K562 (cell line): ENCODE measurements around the gene CSNK2A1.

ENCODE experiments used
- CTCF ChIP-seq, 3 experiments: IDR thresholded peaks in 2 of 3; conservative IDR thresholded peaks in 1 of 3; 2 replicates each; pipeline ENCODE4 v1.5.1; 2011 to 2012; ENCODE audit warnings: low read length in 3 of 3, mild to moderate bottlenecking in 3 of 3, control low read depth in 2 of 3, improper control_type of control experiment in 1 of 3, inconsistent platforms in 1 of 3, low read depth in 1 of 3, mixed read lengths in 1 of 3, moderate library complexity in 1 of 3; ENCODE audit not compliant: insufficient read depth in 2 of 3
- TCF7 ChIP-seq: sonication (generic); IDR thresholded peaks from 2 replicates; pipeline ENCODE4 v1.6.1; 2016; ENCODE audit warnings: antibody characterized with exemption, borderline replicate concordance
- ZNF263 ChIP-seq: sonication (generic); formaldehyde crosslinking; IDR thresholded peaks from 2 replicates; pipeline ENCODE4 v1.8.0; 2022; ENCODE audit warnings: mild to moderate bottlenecking, missing genetic modification reagents, borderline replicate concordance

GRCh38 chr20:461254-462198, 82.1 kb downstream of the CSNK2A1 start:
- no peak for TF ChIP-seq ZNF263 (CRISPR knock-in tag)
- TF ChIP-seq CTCF (IDR thresholded peaks at IDR 0.05 in 2 of 3, conservative IDR thresholded peaks at IDR 0.05 in 1 of 3; ENCODE audit: insufficient read depth in 2 of 3, low read depth in 1 of 3, low read length in 3 of 3) = no peak
- TF ChIP-seq TCF7 = no peak
